ENCODE results near the gene MAPT.
"Not testable (repeated sequence)": the region's sequence is repeated elsewhere in the genome, so short reads cannot be mapped to it uniquely, and the experiment has no call there.

MAPT gene

DNA sequence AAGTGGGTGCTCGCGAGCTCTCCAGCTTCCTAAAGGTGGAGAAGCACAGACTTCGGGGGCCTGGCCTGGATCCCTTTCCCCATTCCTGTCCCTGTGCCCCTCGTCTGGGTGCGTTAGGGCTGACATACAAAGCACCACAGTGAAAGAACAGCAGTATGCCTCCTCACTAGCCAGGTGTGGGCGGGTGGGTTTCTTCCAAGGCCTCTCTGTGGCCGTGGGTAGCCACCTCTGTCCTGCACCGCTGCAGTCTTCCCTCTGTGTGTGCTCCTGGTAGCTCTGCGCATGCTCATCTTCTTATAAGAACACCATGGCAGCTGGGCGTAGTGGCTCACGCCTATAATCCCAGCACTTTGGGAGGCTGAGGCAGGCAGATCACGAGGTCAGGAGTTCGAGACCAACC, 102.8 kb downstream of the MAPT start:
- no peak for DNase-seq

DNA sequence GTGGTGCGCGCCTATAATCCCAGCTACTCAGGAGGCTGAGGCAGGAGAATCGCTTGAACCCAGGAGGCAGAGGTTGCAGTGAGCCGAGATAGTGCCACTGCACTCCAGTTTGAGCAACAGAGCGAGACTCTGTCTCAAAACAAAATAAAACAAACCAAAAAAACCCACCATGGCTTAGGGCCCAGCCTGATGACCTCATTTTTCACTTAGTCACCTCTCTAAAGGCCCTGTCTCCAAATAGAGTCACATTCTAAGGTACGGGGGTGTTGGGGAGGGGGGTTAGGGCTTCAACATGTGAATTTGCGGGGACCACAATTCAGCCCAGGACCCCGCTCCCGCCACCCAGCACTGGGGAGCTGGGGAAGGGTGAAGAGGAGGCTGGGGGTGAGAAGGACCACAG, 103.3 kb downstream of the MAPT start:
- no peak for DNase-seq

DNA sequence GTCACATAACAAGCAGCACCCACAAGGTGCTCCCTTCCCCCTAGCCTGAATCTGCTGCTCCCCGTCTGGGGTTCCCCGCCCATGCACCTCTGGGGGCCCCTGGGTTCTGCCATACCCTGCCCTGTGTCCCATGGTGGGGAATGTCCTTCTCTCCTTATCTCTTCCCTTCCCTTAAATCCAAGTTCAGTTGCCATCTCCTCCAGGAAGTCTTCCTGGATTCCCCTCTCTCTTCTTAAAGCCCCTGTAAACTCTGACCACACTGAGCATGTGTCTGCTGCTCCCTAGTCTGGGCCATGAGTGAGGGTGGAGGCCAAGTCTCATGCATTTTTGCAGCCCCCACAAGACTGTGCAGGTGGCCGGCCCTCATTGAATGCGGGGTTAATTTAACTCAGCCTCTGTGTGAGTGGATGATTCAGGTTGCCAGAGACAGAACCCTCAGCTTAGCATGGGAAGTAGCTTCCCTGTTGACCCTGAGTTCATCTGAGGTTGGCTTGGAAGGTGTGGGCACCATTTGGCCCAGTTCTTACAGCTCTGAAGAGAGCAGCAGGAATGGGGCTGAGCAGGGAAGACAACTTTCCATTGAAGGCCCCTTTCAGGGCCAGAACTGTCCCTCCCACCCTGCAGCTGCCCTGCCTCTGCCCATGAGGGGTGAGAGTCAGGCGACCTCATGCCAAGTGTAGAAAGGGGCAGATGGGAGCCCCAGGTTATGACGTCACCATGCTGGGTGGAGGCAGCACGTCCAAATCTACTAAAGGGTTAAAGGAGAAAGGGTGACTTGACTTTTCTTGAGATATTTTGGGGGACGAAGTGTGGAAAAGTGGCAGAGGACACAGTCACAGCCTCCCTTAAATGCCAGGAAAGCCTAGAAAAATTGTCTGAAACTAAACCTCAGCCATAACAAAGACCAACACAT, 104.9 kb downstream of the MAPT start, which contains the start of gene STH:
STH (plus strand) TSS at position 264 of the 913 bp plus-strand sequence; CDS start at position 294, 30 bp downstream.
- no peak for DNase-seq

GRCh38 chr17:45999900-46000290, 105.5 kb downstream of the MAPT start:
- DNase-seq, result no peak

DNA sequence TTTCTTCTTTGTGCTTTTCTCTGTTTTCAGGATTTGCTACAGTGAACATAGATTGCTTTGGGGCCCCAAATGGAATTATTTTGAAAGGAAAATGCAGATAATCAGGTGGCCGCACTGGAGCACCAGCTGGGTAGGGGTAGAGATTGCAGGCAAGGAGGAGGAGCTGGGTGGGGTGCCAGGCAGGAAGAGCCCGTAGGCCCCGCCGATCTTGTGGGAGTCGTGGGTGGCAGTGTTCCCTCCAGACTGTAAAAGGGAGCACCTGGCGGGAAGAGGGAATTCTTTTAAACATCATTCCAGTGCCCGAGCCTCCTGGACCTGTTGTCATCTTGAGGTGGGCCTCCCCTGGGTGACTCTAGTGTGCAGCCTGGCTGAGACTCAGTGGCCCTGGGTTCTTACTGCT, 105.9 kb downstream of the MAPT start:
- DNase-seq, result no peak

GRCh38 chr17:46000757-46001156, 106.4 kb downstream of the MAPT start:
- no peak for DNase-seq

GRCh38 chr17:46001390-46002310, 107.3 kb downstream of the MAPT start:
- DNase-seq, result no peak

- DNase-seq, result peak; percentile 44
Measured at GRCh38 chr17:46002311-46002972, 108.1 kb downstream of the MAPT start.

DNA sequence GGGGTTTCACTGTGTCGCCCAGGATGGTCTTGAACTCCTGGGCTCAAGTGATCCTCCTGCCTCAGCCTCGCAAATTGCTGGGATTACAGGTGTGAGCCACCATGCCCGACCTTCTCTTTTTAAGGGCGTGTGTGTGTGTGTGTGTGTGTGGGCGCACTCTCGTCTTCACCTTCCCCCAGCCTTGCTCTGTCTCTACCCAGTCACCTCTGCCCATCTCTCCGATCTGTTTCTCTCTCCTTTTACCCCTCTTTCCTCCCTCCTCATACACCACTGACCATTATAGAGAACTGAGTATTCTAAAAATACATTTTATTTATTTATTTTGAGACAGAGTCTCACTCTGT, 108.6 kb downstream of the MAPT start:
- DNase-seq, result no peak

DNA sequence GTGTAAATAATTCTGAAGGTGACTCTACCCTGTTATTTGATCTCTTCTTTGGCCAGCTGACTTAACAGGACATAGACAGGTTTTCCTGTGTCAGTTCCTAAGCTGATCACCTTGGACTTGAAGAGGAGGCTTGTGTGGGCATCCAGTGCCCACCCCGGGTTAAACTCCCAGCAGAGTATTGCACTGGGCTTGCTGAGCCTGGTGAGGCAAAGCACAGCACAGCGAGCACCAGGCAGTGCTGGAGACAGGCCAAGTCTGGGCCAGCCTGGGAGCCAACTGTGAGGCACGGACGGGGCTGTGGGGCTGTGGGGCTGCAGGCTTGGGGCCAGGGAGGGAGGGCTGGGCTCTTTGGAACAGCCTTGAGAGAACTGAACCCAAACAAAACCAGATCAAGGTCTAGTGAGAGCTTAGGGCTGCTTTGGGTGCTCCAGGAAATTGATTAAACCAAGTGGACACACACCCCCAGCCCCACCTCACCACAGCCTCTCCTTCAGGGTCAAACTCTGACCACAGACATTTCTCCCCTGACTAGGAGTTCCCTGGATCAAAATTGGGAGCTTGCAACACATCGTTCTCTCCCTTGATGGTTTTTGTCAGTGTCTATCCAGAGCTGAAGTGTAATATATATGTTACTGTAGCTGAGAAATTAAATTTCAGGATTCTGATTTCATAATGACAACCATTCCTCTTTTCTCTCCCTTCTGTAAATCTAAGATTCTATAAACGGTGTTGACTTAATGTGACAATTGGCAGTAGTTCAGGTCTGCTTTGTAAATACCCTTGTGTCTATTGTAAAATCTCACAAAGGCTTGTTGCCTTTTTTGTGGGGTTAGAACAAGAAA, 109.8 kb downstream of the MAPT start:
- DNase-seq, result no peak

DNA sequence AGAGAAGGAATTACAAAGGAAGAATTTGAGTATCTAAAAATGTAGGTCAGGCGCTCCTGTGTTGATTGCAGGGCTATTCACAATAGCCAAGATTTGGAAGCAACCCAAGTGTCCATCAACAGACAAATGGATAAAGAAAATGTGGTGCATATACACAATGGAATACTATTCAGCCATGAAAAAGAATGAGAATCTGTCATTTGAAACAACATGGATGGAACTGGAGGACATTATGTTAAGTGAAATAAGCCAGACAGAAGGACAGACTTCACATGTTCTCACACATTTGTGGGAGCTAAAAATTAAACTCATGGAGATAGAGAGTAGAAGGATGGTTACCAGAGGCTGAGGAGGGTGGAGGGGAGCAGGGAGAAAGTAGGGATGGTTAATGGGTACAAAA, 111.7 kb downstream of the MAPT start:
- not testable (repeated sequence) for DNase-seq

- DNase-seq, result no peak
Measured at GRCh38 chr17:46007461-46007965, 113.2 kb downstream of the MAPT start.

- no peak for DNase-seq
Measured at GRCh38 chr17:46008591-46008990, 114.2 kb downstream of the MAPT start.

DNA sequence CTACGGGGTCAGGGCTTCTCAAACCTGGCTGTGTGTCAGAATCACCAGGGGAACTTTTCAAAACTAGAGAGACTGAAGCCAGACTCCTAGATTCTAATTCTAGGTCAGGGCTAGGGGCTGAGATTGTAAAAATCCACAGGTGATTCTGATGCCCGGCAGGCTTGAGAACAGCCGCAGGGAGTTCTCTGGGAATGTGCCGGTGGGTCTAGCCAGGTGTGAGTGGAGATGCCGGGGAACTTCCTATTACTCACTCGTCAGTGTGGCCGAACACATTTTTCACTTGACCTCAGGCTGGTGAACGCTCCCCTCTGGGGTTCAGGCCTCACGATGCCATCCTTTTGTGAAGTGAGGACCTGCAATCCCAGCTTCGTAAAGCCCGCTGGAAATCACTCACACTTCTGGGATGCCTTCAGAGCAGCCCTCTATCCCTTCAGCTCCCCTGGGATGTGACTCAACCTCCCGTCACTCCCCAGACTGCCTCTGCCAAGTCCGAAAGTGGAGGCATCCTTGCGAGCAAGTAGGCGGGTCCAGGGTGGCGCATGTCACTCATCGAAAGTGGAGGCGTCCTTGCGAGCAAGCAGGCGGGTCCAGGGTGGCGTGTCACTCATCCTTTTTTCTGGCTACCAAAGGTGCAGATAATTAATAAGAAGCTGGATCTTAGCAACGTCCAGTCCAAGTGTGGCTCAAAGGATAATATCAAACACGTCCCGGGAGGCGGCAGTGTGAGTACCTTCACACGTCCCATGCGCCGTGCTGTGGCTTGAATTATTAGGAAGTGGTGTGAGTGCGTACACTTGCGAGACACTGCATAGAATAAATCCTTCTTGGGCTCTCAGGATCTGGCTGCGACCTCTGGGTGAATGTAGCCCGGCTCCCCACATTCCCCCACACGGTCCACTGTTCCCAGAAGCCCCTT, 115.6 kb downstream of the MAPT start:
- no peak for DNase-seq

GRCh38 chr17:46010597-46011186, 116.3 kb downstream of the MAPT start:
- no peak for DNase-seq

DNA sequence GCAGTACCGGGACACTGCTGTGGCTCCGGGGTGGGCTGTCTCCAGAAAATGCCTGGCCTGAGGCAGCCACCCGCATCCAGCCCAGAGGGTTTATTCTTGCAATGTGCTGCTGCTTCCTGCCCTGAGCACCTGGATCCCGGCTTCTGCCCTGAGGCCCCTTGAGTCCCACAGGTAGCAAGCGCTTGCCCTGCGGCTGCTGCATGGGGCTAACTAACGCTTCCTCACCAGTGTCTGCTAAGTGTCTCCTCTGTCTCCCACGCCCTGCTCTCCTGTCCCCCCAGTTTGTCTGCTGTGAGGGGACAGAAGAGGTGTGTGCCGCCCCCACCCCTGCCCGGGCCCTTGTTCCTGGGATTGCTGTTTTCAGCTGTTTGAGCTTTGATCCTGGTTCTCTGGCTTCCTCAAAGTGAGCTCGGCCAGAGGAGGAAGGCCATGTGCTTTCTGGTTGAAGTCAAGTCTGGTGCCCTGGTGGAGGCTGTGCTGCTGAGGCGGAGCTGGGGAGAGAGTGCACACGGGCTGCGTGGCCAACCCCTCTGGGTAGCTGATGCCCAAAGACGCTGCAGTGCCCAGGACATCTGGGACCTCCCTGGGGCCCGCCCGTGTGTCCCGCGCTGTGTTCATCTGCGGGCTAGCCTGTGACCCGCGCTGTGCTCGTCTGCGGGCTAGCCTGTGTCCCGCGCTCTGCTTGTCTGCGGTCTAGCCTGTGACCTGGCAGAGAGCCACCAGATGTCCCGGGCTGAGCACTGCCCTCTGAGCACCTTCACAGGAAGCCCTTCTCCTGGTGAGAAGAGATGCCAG, 117.6 kb downstream of the MAPT start:
- no peak for DNase-seq

GRCh38 chr17:46012506-46013079, 118.2 kb downstream of the MAPT start:
- DNase-seq, result no peak

DNA sequence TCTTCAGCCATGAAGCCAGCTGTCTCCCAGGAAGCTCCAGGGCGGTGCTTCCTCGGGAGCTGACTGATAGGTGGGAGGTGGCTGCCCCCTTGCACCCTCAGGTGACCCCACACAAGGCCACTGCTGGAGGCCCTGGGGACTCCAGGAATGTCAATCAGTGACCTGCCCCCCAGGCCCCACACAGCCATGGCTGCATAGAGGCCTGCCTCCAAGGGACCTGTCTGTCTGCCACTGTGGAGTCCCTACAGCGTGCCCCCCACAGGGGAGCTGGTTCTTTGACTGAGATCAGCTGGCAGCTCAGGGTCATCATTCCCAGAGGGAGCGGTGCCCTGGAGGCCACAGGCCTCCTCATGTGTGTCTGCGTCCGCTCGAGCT, 118.8 kb downstream of the MAPT start:
- no peak for DNase-seq

DNA sequence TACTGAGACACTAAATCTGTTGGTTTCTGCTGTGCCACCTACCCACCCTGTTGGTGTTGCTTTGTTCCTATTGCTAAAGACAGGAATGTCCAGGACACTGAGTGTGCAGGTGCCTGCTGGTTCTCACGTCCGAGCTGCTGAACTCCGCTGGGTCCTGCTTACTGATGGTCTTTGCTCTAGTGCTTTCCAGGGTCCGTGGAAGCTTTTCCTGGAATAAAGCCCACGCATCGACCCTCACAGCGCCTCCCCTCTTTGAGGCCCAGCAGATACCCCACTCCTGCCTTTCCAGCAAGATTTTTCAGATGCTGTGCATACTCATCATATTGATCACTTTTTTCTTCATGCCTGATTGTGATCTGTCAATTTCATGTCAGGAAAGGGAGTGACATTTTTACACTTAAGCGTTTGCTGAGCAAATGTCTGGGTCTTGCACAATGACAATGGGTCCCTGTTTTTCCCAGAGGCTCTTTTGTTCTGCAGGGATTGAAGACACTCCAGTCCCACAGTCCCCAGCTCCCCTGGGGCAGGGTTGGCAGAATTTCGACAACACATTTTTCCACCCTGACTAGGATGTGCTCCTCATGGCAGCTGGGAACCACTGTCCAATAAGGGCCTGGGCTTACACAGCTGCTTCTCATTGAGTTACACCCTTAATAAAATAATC, 119.3 kb downstream of the MAPT start:
- no peak for DNase-seq

Measured in stimulated activated naive CD4-positive, alpha-beta T cell treated with Interleukin-2 at 50 U/mL for 16 hours (primary cell).